Inflammatory macrophage (primary cell): ENCODE measurements around the gene OPN5.
A peak's percentile ranks its signal among the peaks of the same experiment; 100 is the strongest.
"Not testable (repeated sequence)": the region's sequence is repeated elsewhere in the genome, so short reads cannot be mapped to it uniquely, and the experiment has no call there.

Source experiments
- DNase-seq, 2 donors: peaks; one replicate each; pipeline ENCODE4 v3.0.0-alpha.2; 2020 to 2022
- total RNA-seq, 18 experiments: gene quantifications; one replicate each; lab custom pipeline; 2026; ENCODE audit warnings: mixed read lengths in 6 of 18, inconsistent platforms in 2 of 18; lab: John Stamatoyannopoulos, UW

Gene OPN5
- 0 to 0.16 (median 0) reads per million in 18 experiments for total RNA-seq

- no peak for DNase-seq
Measured at GRCh38 chr6:47781732-47782131, at the start of gene OPN5. Gene OPN5, plus strand, starts transcription at chr6:47782032. Its CDS starts 35 bp downstream, at chr6:47782067.

GRCh38 chr6:47733879-47734558, 47.8 kb upstream of the OPN5 start:
- peak; percentile 35 to 40 for DNase-seq

- DNase-seq: no peak
Measured at GRCh38 chr6:47734831-47735481, 46.9 kb upstream of the OPN5 start.

GRCh38 chr6:47736083-47736700, 45.6 kb upstream of the OPN5 start:
- DNase-seq: no peak

GRCh38 chr6:47737406-47737805, 44.4 kb upstream of the OPN5 start:
- DNase-seq: no peak

- DNase-seq: no peak
Measured at GRCh38 chr6:47740714-47741113, 41.1 kb upstream of the OPN5 start.

GRCh38 chr6:47741807-47742206, 40.0 kb upstream of the OPN5 start:
- no peak for DNase-seq

- DNase-seq: no peak
Measured at GRCh38 chr6:47743744-47744143, 38.1 kb upstream of the OPN5 start.

GRCh38 chr6:47745269-47745668, 36.6 kb upstream of the OPN5 start:
- not testable (repeated sequence) for DNase-seq

GRCh38 chr6:47749757-47750156, 32.1 kb upstream of the OPN5 start:
- no peak for DNase-seq

GRCh38 chr6:47752801-47753200, 29.0 kb upstream of the OPN5 start:
- no peak for DNase-seq

GRCh38 chr6:47759364-47759763, 22.5 kb upstream of the OPN5 start:
- no peak for DNase-seq

GRCh38 chr6:47762502-47762901, 19.3 kb upstream of the OPN5 start:
- no peak for DNase-seq

- DNase-seq: no peak
Measured at GRCh38 chr6:47766445-47766844, 15.4 kb upstream of the OPN5 start.

- no peak for DNase-seq
Measured at GRCh38 chr6:47767102-47767501, 14.7 kb upstream of the OPN5 start.

GRCh38 chr6:47769982-47770381, 11.8 kb upstream of the OPN5 start:
- no peak for DNase-seq

- DNase-seq: no peak
Measured at GRCh38 chr6:47772359-47772758, 9.5 kb upstream of the OPN5 start.

- no peak for DNase-seq
Measured at GRCh38 chr6:47773005-47773404, 8.8 kb upstream of the OPN5 start.

GRCh38 chr6:47780510-47781356, 1.1 kb upstream of the OPN5 start:
- peak; percentile 49 to 52 for DNase-seq

GRCh38 chr6:47785182-47785581, 3.4 kb downstream of the OPN5 start:
- no peak for DNase-seq

- DNase-seq: peak; percentile 46 to 49
Measured at GRCh38 chr6:47787620-47788497, 6.0 kb downstream of the OPN5 start.

- DNase-seq: no peak
Measured at GRCh38 chr6:47788498-47788884, 6.7 kb downstream of the OPN5 start.
